Stimulated activated CD8-positive, alpha-beta memory T cell treated with anti-CD3 and anti-CD28 coated beads, Interleukin-4, amount 100 ng/mL, for 48 hours (primary cell): ENCODE data around the gene MBOAT2.

ENCODE experiments used
- DNase-seq: peaks from one replicate; pipeline ENCODE4 v3.0.0-alpha.2; 2020

MBOAT2 gene

DNA sequence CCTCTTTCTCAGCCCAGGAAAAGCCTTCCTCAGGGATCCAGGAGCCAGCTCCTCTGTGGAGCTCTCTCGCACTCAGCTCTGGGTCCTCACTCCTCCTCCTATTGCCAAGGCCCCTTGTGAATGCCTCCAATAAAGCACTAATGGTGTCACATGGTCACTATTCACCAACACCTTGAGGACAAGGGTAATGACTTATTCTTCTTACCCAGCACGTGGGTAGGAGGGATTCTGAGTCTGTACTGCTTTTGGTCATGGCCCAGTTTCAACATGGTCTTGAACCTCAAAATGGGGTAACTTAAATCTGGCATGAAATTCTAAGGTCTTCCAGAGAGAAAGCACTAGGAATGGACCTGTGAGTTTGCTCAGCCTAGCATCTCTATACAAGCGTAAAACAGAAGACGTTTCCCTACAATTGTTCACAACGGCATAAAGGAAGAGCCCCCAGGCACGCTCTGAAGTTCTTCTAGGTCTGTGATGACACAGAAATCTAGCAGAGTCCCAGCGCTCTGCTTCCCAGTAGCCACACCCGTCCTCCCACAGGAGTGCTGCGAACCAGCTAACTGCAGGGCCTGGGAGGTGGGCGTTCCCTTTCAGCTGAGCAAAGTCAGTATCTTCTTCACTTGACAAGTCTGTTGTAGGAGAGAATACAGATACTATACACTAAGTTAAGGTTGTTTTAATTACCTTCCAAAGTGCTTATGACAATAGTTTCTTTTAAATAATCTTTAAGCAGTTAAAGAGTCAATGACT is 151.5 kb downstream of the MBOAT2 start:
- no peak for DNase-seq

GRCh38 chr2:8850845-8851487 is 152.5 kb downstream of the MBOAT2 start:
- no peak for DNase-seq

DNA sequence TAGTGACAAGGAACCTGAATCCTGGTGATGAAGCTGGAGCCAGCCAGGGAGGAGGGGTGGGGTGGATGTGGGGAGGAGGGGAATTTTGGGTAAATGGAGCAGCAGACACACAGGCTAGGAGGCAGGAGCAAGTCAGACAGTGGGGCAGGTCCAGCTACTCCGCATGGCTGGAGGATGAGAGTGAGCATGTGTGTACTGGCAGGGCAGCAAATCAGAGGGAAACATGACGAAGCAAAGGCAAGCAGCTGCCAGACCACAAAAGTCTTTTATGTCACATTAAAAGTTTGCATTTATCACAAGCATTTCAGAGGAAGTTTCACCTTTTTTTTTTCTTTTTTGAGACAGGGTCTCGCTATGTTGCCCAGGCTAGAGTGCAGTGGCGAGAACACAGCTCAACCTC is 154.2 kb downstream of the MBOAT2 start:
- DNase-seq: no peak

GRCh38 chr2:8848328-8849100 is 155.0 kb downstream of the MBOAT2 start:
- no peak for DNase-seq

DNA sequence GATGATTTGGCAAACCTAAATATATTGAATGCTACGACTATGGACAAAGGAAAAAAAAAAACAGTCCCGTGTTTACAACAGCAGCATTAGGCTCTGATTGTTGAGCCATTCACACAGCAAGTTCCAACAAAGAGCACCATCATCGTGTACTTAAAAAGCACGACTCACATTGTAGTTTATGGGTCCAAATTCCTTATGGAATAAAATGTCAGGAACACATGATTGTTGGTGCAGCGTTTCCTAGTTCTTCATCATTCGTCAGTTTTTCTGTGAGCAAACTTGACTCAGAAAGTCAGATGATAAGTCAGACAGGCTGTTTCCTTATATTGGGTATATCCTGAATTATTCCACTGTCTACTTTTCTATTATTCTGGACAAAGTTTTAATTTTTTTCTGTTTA is 156.1 kb downstream of the MBOAT2 start:
- DNase-seq: no peak

DNA sequence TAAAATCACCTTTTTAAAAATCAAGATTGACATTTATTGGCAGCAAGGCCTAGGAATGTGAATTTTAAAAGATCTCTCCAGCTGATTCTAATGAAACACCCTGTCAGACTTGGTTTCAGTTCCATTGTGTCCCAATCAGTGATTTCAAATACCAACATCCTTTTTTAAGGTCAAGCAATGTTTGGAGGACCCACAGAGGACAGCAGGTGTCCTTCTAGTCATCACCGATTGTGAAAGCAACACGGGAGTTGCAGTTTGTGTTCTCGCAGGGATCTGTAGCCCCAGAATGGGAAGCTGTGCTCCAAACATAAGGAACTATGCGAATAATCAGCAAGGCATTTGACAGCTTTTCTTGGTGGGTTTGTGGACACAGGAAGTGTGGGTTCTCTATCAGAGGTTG is 161.6 kb downstream of the MBOAT2 start:
- no peak for DNase-seq

DNA sequence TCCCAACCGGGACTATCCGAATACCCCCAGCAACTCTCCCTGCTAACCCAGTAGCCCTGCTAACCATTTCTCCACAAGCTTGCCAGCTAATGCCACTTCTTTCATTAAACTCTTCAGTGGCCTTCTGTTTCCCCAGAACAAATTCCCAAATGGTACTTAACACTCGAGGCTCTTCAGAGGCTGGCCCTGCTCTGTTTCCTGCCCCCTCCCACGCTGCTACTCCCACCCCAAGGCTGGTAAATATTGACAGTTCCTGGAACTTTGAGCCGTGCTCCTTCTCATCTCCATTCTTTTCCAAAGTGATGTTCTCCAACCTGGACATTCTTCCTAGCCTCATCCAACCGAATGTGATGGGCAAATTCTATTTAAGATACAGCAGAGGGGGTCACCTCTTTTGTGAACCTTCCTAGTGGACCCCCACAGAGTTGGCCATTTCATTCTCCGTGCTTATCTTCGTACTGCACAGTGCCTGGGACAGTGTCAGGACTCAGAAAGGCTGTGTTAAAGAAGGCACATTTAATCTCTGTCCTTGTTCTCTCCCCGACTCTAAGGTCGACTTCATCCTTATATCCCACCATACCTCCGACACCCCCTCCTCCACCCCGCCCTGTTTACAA is 162.9 kb downstream of the MBOAT2 start:
- DNase-seq: no peak

- no peak for DNase-seq
Observed at GRCh38 chr2:8839189-8839965, 164.1 kb downstream of the MBOAT2 start.

DNA sequence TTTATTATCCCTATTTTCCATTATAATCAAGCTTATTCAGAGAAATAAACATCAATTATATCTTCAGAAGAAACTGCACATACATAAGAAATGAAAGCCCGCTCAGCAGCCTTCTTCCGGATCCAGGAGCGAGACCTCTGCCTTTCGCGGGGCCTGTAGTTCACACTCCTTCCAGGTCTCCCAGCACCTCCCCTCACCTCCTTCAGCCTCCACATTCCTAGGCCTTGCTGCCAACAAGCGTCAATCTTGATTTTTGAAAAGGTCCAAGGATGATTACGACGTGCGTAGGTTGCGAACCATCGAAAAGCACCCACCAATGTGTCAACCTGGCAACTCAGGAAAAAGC is 165.7 kb downstream of the MBOAT2 start:
- no peak for DNase-seq

GRCh38 chr2:8836971-8837794 is 166.3 kb downstream of the MBOAT2 start, which contains the start of gene KIDINS220:
Gene KIDINS220, minus strand, starts transcription at chr2:8837613. Its CDS starts 10,520 bp downstream, at chr2:8827093.
- DNase-seq: peak; percentile 86

- DNase-seq: no peak
Observed at GRCh38 chr2:8835279-8835678, 168.2 kb downstream of the MBOAT2 start.

DNA sequence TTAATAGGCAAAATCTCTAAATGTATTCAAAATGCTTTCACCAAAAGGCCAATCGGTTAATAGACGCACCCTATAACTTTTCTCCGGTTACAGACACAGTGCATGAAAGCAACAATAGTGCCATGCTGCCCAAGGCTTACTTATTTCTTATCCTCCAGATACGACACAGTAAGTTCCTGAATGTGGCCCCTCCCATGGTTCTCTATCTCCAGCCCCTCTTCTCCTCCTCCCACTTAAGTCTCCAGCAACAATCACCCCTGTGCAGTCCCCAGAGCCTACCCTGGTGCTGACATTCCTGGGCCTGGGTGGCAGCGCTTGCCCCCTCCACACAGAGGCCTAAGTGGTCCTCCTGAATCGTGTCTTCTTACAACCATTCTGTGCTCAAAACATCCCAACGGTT is 169.6 kb downstream of the MBOAT2 start:
- DNase-seq: no peak

GRCh38 chr2:8831516-8831915 is 172.0 kb downstream of the MBOAT2 start:
- DNase-seq: no peak

DNA sequence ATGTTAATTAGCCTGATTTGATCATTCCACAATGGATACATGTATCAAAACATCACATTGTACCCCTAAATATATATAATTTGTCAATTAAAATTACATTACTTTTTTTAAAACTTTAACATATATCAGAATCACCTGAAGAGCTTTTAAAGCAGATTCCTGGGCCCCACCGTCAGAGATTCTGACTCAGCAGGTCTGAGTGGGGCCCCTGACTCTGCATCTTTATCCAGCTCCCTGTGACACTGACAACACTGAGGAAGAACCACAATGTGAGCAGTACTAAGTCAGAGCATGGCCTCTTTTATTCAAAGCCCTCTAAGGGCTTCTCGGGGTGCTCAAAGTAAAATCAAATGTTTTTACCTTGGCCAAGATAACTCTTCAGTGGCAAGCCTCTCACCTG is 175.8 kb downstream of the MBOAT2 start:
- no peak for DNase-seq

- DNase-seq: no peak
Observed at GRCh38 chr2:8822218-8822617, 181.3 kb downstream of the MBOAT2 start.

GRCh38 chr2:8821276-8822217 is 181.9 kb downstream of the MBOAT2 start:
- no peak for DNase-seq

- DNase-seq: no peak
Observed at GRCh38 chr2:8819948-8820347, 183.5 kb downstream of the MBOAT2 start.

DNA sequence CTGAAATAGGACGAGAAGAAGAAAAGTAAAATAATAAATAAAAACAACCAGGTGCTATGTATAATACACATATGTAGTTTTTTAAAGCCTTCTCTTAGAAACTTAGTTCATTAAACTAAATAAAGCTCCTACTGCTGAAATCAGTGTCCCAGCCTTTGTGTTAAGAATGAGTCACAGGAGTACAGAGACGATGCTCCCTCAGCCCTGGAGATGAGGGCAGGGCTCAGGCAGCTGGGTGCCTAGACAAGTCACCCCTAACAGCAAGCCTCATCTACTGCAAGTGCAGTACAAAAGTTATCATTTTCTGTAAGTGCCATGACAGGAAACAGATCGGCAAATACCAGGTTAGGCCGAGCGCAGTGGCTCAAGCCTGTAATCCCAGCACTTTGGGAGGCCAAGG is 184.3 kb downstream of the MBOAT2 start:
- no peak for DNase-seq

DNA sequence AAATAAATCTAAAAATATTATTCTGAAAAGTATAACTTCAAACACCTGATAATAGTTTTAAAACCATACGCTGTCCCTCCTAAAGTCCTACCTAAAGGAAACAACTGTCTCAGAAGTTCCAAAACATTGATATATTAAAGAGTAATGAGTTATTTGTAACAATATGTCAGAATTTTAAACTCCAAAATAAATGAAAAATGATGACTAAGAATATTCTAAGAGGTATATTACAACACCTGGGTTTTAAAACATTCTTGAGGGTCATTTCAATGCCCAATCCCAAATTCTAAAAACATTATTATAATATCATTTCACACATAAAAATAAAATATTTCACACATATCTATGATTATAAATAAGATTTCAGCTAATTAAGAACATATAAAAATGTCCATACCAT is 186.3 kb downstream of the MBOAT2 start:
- no peak for DNase-seq

- no peak for DNase-seq
Observed at GRCh38 chr2:8806885-8807704, 196.4 kb downstream of the MBOAT2 start.
